Large intestine (tissue), 3 donors: ENCODE data around the gene NUP43. TPM values are rescaled to one million over a fixed set of nuclear protein-coding genes. Genes with fewer than 3 reads are reported as not detected.
"Not testable (repeated sequence)": the region's sequence is repeated elsewhere in the genome, so short reads cannot be mapped to it uniquely, and the experiment has no call there.

Experiments used
- DNase-seq, 2 donors: peaks; one replicate each; pipeline versions ENCODE4 v3.0.0 to v3.0.0-alpha.2; 2013
- H3K27ac ChIP-seq: one replicate; pipeline ENCODE4 v1.5.1; 2013; ENCODE audit warnings: low read length
- H3K27me3 ChIP-seq: 2 replicates; pipeline ENCODE4 v1.6.1; 2013; ENCODE audit warnings: low read length; ENCODE audit not compliant: control insufficient read depth, insufficient read depth
- H3K36me3 ChIP-seq: 2 replicates; pipeline ENCODE4 v1.6.1; 2013; ENCODE audit warnings: low read length; ENCODE audit not compliant: control insufficient read depth, insufficient read depth
- H3K4me1 ChIP-seq: one replicate; pipeline ENCODE4 v1.6.1; 2013; ENCODE audit warnings: low read length; ENCODE audit not compliant: control insufficient read depth, insufficient read depth
- H3K4me3 ChIP-seq: one replicate; pipeline ENCODE4 v1.5.1; 2013; ENCODE audit warnings: low read length
- H3K9me3 ChIP-seq: one replicate; pipeline ENCODE4 v1.6.1; 2013; ENCODE audit warnings: mild to moderate bottlenecking, low read depth, low read length, moderate library complexity; ENCODE audit not compliant: control insufficient read depth
- WGBS: methylation state at CpG from one replicate; pipeline ENCODE4 v1.1.5; 2013; ENCODE audit warnings: low lambda C conversion rate; ENCODE audit not compliant: insufficient coverage; 5-methylcytosine and 5-hydroxymethylcytosine counted together
- polyA plus RNA-seq: library from polyadenylated mRNA; unstranded; fragments of 120-200 nt; gene quantifications from one replicate; pipeline ENCODE4 v1.2.1, GENCODE V29; 2013

Gene NUP43
- polyA plus RNA-seq, 1 donor, result 27.2 TPM

- Histone ChIP-seq H3K36me3 (no peaks in the 10 kb centered on the region), H3K27ac (peak overlapping the region; percentile 97), H3K27me3 (no peaks in the 10 kb centered on the region), H3K9me3 (no peaks in the 10 kb centered on the region), H3K4me3 (peak overlapping the region; percentile 95), H3K4me1 (peaks cover 7% of the 10 kb centered on the region)
- WGBS, result no CpG with 5 or more reads among the region's 25 CpGs
- peak; percentile 51 to 75 for DNase-seq
Observed at GRCh38 chr6:149750136-149750609, 3.8 kb upstream of the NUP43 start.

GRCh38 chr6:149749594-149750135 is 3.3 kb upstream of the NUP43 start, which contains the start of gene PCMT1:
Gene PCMT1, plus strand, starts transcription at chr6:149749741. Its CDS starts 161 bp downstream, at chr6:149749902.
- Histone ChIP-seq H3K4me1 (peaks cover 7% of the 10 kb centered on the region), H3K27ac (peak within 1 kb of the TSS; percentile 97), H3K27me3 (no peaks in the 10 kb centered on the region), H3K9me3 (no peaks in the 10 kb centered on the region), H3K4me3 (peak within 1 kb of the TSS; percentile 95), H3K36me3 (no peaks in the 10 kb centered on the region)
- DNase-seq, result peak; percentile 88 to 94
- WGBS, result no CpG with 5 or more reads among the region's 60 CpGs

GRCh38 chr6:149749082-149749593 is 2.8 kb upstream of the NUP43 start:
- H3K27ac ChIP-seq, result peak overlapping the region; percentile 91
- H3K4me3 ChIP-seq, result peak overlapping the region; percentile 61
- not testable (repeated sequence) for H3K9me3 ChIP-seq, H3K27me3 ChIP-seq, DNase-seq, H3K4me1 ChIP-seq, H3K36me3 ChIP-seq
- no CpG with 5 or more reads among the region's 38 CpGs for WGBS

GRCh38 chr6:149745252-149745651 is 1.1 kb downstream of the NUP43 start:
- H3K4me3 ChIP-seq, result peak overlapping the region; percentile 60
- not testable (repeated sequence) for H3K27ac ChIP-seq

GRCh38 chr6:149734915-149735314 is 11.4 kb downstream of the NUP43 start:
- H3K4me3 ChIP-seq, result no peak overlapping the region
- no peaks in the 10 kb centered on the region for H3K9me3 ChIP-seq
- H3K36me3 ChIP-seq, result peaks cover 56% of the 10 kb centered on the region
- no peak for DNase-seq
- H3K4me1 ChIP-seq, result no peaks in the 10 kb centered on the region
- WGBS, result no CpG with 5 or more reads among the region's 1 CpG
- no peak overlapping the region for H3K27ac ChIP-seq
- no peaks in the 10 kb centered on the region for H3K27me3 ChIP-seq

More at GRCh38 chr6:149745252-149745651, 1.1 kb downstream of the NUP43 start:
- not testable (repeated sequence) for H3K27me3 ChIP-seq, H3K9me3 ChIP-seq, H3K4me1 ChIP-seq, DNase-seq
- no CpG with 5 or more reads among the region's 10 CpGs for WGBS
- peaks cover 25% of the 10 kb centered on the region for H3K36me3 ChIP-seq

GRCh38 chr6:149733089-149733720 is 13.1 kb downstream of the NUP43 start:
- no peak overlapping the region for H3K4me3 ChIP-seq
- DNase-seq, result no peak
- H3K27ac ChIP-seq, result no peak overlapping the region
- no peaks in the 10 kb centered on the region for H3K9me3 ChIP-seq
- H3K27me3 ChIP-seq, result no peaks in the 10 kb centered on the region
- H3K36me3 ChIP-seq, result peaks cover 59% of the 10 kb centered on the region
- no CpG with 5 or more reads among the region's 2 CpGs for WGBS
- H3K4me1 ChIP-seq, result peaks cover 8% of the 10 kb centered on the region

GRCh38 chr6:149729824-149730223 is 16.5 kb downstream of the NUP43 start:
- no CpG with 5 or more reads among the region's 8 CpGs for WGBS
- peak overlapping the region; percentile 66 for H3K27ac ChIP-seq
- H3K27me3 ChIP-seq, result no peaks in the 10 kb centered on the region
- peaks cover 8% of the 10 kb centered on the region for H3K4me1 ChIP-seq
- no peak overlapping the region for H3K4me3 ChIP-seq
- peak in 1 of 2 donors; percentile 47 for DNase-seq
- peaks cover 38% of the 10 kb centered on the region for H3K36me3 ChIP-seq
- no peaks in the 10 kb centered on the region for H3K9me3 ChIP-seq

- no peaks in the 10 kb centered on the region for H3K27me3 ChIP-seq
- H3K4me1 ChIP-seq, result peaks cover 8% of the 10 kb centered on the region
- 43% methylated on average over 2 of the region's 5 CpGs for WGBS
- DNase-seq, result peak; percentile 38 to 74
- H3K36me3 ChIP-seq, result peaks cover 35% of the 10 kb centered on the region
- H3K27ac ChIP-seq, result peak overlapping the region; percentile 66
- no peak overlapping the region for H3K4me3 ChIP-seq
- H3K9me3 ChIP-seq, result no peaks in the 10 kb centered on the region
Observed at GRCh38 chr6:149728499-149729234, 17.7 kb downstream of the NUP43 start.

- WGBS, result 70% methylated on average over 2 of the region's 4 CpGs
- Histone ChIP-seq H3K4me3 (no peak overlapping the region), H3K27ac (peak overlapping the region; percentile 66), H3K27me3 (no peaks in the 10 kb centered on the region), H3K9me3 (no peaks in the 10 kb centered on the region), H3K4me1 (peaks cover 8% of the 10 kb centered on the region), H3K36me3 (peaks cover 32% of the 10 kb centered on the region)
- DNase-seq, result no peak
Observed at GRCh38 chr6:149727793-149728498, 18.4 kb downstream of the NUP43 start.

- Histone ChIP-seq H3K36me3 (peaks cover 21% of the 10 kb centered on the region), H3K27me3 (no peaks in the 10 kb centered on the region), H3K4me3 (no peak overlapping the region), H3K4me1 (peaks cover 8% of the 10 kb centered on the region), H3K9me3 (no peaks in the 10 kb centered on the region), H3K27ac (no peak overlapping the region)
- no peak for DNase-seq
- no CpG with 5 or more reads among the region's 3 CpGs for WGBS
Observed at GRCh38 chr6:149725785-149726184, 20.5 kb downstream of the NUP43 start.
